ENCODE results near the gene ETV4. TPM values are rescaled to one million over a fixed set of nuclear protein-coding genes. Genes with fewer than 3 reads are reported as not detected.

ETV4 gene
- polyA plus RNA-seq, 4 donors: 12.6 to 55.4 (median 34.3) TPM

GRCh38 chr17:43573579-43574321 is 27.6 kb upstream of the ETV4 start:
- no peak for DNase-seq (ENCODE audit: low read depth in 4 of 4, low spot score in 3 of 4)

DNA sequence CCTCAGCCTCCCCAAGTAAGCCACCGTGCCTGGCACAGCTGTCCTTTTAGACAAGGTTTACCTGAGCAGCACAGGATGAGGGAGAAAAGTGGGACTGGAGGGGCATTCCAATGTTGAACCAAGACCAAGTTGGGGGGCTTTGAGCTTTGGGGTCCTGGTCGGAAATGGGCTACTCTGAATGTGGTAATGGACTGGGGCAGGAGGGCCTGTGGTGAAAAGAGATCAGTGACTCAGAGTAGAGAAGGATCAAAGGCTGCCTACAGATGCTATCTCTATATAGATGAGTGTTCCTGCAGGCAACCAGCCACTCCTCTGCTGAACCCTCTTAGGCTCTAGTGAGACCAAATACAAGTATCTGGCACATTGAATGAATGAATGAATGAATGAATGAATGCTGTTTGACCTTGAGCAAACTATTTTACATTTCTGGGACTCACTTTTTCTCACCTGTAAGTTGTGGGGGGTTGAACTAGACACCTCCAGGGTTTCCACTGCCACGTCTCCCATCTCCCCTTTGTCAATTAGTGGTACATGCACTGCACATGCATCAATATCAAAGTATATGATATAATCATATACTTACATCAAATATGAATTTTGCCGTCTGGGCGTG is 26.3 kb upstream of the ETV4 start:
- no peak for DNase-seq (ENCODE audit: low read depth in 4 of 4, low spot score in 3 of 4)

- DNase-seq (ENCODE audit: low read depth in 4 of 4, low spot score in 3 of 4): no peak
Measured at GRCh38 chr17:43570518-43570928, 24.4 kb upstream of the ETV4 start.

DNA sequence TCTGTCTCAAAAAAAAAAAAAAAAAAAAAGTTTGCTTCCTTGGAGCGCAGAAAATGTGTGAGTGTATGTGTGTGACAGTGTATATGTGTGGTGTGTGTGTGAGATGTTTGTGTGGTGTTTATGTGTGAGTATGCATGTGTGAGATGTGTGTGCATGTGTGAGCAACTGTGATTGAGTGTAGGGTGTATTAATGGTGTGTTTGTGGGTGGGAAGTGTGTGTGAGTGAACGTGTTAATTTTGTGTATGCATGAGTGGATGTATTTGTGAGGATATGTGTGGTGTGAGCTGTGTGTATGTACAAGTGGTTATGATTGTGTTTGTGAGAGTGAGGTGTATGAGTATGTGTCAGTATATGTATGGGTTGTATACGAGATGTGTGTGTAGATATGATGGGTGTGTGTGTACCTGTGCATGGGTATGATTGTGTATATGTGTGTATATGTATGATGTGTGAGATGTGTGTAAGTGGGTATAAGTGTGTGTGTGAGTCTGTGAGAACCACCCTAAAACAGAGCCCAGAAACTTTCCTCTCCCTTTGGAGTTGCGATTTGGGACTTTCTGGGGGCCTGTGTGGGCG is 22.5 kb upstream of the ETV4 start:
- DNase-seq (ENCODE audit: low read depth in 4 of 4, low spot score in 3 of 4): no peak

DNA sequence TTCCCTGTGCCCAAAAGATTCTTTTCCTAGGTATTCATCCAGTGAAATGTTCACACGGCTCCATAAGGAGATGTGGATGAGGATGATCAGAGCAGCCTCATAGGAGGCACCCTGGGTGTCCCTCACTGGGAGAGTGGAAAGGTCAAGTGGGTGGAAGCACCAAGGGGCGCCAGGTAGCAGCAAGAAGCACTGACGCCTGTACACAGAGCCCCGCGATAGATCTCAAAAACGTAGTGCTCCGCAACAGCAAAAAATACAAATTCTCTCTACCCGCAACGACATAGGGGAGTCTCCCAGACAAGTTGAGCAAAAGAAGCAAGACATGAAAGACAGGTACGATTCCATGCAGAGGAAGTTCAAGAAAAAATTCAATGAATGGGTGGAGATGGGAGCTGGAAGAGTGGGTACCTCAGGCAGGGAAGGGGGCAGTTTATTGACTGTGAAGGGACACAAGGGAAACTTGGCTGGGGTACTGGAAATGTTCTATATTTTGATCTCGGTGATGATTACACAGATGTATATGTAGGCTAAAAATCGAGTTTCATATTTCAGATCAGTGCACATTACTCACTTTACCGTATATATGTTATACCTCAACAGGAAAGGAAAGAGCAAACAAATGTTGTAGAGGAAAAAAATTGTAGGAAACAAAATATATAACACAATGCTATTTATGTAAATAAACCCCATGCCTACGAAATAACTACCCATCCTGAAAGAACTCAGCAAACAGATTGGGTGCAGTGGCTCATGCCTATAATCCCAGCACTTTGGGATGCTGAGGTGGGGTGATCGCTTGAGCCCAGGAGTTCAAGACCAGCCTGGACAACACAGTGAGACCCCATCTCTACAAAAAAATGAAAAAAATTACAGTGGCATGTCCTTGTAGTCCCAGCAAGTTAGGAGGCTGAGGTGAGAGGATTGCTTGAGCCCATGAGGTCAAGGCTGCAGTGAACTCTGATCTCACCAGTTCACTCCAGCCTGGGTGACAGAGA is 17.8 kb upstream of the ETV4 start:
- DNase-seq (ENCODE audit: low read depth in 4 of 4, low spot score in 3 of 4): no peak

DNA sequence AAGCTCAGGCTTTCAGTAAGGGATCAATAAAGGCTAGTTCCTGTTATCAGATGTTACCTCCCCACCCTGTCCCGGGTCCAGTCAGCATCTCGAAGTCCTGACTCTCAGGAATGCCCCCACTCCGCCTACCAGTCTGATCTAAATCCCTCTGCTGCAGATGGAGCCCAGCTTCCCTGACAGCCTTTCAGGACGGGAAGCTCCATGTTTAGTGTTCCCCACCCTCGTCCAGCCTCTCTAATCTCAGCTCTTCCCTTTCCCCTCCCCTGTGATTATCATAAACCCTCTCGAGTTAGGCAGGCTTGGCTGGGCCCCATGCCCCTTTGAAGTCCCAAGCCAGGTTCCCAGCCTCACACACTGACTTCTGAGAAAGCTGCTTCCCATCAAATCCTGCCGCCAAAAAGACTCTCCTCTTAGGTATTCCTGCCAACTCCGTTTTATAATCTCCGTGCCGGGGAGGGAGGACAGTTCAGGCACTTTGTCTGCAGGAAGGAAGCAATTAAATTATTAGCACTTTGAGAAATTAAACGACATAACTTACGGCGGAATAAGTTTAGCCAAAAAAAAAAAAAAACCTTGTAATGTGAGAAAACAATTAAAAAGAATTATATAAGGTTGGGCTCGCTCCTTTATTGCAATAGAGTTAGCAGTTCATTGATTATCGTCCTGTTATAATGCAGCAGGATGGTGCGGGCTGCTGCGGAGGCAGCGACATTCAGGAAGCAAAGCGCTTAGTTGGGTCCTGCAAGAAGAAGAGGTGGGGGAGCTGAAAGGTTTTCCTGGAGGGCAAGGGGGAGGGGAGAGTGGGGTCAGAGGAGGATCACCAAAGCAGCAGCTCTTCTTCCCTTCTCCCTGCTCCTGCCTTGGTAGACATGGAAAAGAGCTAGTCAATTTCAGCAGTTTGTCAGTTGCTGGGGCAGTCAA is 16.8 kb upstream of the ETV4 start:
- DNase-seq (ENCODE audit: low read depth in 4 of 4, low spot score in 3 of 4): no peak

DNA sequence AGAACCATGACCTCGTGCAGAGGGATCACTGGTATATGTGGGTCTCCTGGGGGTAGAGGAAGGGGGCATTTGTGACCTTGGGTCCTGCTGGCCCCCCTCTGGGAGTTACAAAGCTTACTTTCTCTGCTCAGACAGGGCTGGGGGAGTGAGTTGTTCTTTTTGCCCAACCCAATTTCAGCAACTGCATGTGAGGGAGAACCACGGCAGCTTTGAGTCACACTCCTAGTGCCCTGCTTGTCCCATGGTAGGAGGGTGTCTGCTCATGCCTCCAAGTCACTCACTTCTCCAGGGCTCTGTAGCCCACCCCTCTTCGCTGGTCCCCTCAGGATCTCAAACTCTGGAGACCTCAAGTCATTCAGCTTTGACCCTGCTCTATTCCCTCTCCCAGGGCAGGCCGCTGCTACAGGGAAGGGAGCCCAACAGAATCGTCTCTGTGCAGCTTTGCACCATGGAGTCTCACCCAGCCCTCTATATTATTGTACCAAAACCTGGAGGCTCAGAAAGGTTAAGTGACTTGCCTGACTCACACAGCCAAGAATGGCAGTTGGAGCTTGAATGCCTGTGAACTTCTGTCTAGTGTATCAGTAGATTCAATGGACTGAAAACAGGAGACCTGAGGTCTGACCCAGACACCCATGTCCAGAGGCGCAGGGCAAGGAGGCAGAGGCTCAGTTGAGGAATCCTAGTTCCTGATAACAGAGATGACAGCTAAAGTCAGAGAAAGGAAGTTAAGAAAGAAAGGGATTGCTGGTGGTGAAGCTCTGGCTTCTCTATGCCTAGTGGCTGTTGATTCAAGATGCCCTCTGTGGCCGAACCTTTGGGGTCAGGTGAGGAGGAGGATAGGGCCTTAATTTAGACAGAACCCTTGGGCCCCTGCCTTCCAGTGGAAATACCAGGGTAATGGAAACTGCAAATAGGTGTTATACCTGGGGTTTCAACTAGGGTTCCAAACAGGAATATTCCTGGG is 14.6 kb upstream of the ETV4 start:
- no peak for DNase-seq (ENCODE audit: low read depth in 4 of 4, low spot score in 3 of 4)

DNA sequence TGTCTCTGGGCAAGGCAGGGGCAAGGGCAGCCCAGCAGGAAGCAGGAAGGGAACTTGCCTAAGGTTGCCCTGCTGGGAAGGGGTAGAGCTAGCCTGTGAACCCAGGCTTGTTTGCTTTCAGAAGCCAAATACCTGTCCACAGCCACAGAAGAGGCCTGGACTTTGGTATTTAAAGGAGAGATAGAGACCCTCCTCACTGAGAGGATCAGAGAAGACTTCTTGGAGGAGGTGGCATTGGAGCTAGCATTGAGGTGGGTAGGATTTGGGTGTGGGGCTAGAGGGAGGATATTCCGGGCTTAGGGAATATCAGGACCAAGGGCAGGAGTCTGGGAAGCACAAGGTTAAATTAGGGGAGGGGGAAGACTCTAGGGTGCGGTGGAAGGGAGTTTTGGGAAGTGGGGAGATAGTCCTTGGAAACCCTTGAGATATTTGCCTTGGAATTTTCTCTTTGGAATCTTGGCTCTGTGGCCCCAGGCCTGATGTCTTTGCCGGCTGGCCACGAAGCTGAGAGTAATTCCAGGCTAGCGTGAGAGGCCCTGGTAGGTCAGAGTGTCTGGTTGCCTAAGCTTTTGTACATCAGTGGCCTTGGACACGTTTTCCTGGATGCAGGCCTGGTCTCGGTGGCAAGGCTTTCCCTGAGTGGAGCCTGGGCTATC is 13.1 kb upstream of the ETV4 start:
- no peak for DNase-seq (ENCODE audit: low read depth in 4 of 4, low spot score in 3 of 4)

GRCh38 chr17:43558805-43559160 is 12.6 kb upstream of the ETV4 start:
- DNase-seq (ENCODE audit: low read depth in 4 of 4, low spot score in 3 of 4): no peak

- no peak for DNase-seq (ENCODE audit: low read depth in 4 of 4, low spot score in 3 of 4)
Measured at GRCh38 chr17:43556292-43556691, 10.2 kb upstream of the ETV4 start.

DNA sequence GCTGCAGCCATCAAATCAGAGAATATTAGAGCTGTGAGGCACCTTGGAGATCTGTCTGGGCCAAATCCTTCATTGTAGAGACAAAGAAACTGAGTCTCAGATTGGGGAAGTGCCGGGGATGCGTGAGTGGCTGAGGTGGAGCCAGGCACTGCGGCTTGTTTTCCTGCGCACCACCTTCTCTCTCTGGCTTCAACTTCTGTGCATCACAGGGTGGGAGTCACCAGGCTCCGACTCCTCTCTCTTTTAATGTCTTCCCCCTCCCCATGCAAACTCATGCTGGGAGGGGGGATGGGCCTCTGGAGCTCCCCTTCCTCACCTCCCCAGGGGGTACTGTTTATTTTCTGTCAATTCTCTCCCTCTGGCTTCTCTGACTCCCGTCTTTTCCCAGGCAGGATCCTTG is 8.7 kb upstream of the ETV4 start:
- DNase-seq (ENCODE audit: low read depth in 4 of 4, low spot score in 3 of 4): no peak

DNA sequence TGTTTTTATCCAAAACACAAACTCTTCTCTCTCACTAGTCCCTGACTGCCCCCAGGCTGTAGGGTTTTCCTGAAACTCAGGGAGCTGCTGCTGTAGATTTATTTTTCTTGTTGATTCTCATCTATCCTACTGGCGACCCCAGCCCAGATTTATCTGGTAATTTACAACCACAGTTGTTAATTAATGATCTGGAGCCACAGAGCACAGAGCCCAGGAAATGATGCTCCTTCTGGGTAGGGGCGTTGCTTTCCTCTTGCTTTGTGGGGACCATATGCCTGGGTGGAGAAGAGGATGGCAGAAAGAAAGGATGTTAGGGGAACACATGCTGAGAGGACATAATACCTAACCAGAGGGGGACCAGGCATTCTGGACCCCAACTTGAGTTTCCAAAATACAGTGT is 7.4 kb upstream of the ETV4 start:
- DNase-seq (ENCODE audit: low read depth in 4 of 4, low spot score in 3 of 4): no peak

DNA sequence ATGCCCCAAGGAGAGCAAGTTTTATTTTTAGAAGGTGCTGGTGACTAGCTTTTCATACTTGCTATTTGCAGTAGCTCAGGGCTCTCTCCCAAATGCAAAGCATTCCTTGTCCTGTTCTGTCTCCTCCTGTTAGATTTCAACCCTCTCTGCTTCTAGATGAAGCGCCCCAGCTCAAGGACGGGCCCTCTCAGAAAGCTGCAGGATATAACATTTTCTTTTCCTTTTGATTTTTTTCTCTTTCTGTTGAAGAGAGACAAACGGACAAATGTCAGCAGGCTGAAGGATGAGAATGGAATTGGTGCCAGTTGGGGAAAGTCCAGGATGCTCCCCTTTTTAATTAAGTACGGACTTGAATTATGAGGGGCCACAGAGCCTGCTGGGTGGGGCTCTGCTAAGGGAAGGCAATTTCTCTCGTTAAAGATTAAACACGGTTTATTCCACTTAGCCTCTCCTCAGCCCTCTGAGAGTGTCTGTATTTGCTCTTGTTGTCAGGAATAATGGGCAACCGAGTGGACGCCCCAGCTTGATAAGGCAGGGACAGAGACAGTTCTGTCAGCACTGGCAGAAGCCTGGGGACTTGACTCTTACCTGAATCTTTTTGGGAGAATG is 6.2 kb upstream of the ETV4 start:
- no peak for DNase-seq (ENCODE audit: low read depth in 4 of 4, low spot score in 3 of 4)

DNA sequence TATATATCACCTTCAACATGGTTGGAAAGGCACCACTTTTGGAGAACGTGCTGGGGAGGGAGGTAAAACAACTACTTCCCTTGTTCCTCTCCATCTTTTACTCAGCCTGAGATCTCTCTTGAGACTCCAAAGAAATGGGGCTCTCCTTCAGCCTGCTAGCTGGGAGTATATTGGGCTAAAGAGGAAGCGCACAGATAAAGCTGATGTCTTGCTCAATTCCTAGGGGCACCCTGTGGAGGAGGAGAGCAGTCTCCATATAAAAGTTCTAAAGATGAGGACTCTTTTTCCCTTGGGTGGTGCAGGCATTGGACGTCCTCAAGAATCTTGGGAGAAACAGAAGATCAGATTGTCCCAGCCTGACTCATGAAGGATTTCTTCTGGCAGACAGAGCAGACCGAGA is 4.6 kb upstream of the ETV4 start:
- DNase-seq (ENCODE audit: low read depth in 4 of 4, low spot score in 3 of 4): no peak

GRCh38 chr17:43549496-43549895 is 3.4 kb upstream of the ETV4 start:
- DNase-seq (ENCODE audit: low read depth in 4 of 4, low spot score in 3 of 4): no peak

DNA sequence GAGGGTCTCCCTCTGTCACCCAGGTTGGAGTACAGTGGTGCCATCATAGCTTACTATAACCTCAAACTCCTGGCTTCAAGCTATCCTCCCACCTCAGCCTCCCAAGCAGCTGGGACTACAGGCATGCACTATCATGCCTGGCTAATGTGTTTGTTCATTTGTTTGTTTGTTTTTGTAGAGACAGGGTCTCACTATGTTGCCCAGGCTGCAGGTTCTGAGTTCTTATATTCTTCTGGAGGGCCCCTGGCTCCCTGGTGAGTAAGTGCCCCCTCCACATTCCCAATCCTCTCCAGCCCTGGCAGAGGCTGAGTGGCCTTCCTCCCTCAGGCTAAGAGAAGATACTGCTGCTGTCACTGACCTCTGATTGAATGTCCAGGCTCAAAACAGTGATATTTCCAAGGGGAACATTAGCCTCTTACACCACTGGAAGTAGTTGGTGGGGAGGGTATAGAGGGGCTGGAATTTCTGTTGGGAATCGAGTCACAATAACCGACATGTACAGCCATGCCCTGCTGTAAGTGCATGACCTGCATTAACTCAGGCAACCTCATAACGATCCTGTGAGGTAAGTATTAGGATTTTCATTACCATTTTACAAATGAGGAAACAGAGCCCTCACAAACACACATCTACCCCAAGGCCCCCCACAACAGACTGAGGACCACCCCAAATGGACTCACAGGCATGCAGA is 2.7 kb upstream of the ETV4 start:
- DNase-seq (ENCODE audit: low read depth in 4 of 4, low spot score in 3 of 4): no peak

- no peak for DNase-seq (ENCODE audit: low read depth in 4 of 4, low spot score in 3 of 4)
Measured at GRCh38 chr17:43547659-43548256, 1.6 kb upstream of the ETV4 start.
